K562 (cell line): ENCODE measurements around the gene RBP7. TPM values are rescaled to one million over a fixed set of nuclear protein-coding genes. Genes with fewer than 3 reads are reported as not detected.
A peak's percentile ranks its signal among the peaks of the same experiment; 100 is the strongest.

Experiments
- CTBP1 ChIP-seq: fragments of 450-650 bp; IDR thresholded peaks from 2 replicates; pipeline ENCODE4 v1.6.1; 2016; ENCODE audit warnings: borderline replicate concordance
- FOXK1 ChIP-seq: sonication (generic); formaldehyde crosslinking; IDR thresholded peaks from 2 replicates; pipeline ENCODE4 v1.8.0; 2022; ENCODE audit warnings: missing genetic modification reagents, mild to moderate bottlenecking, borderline replicate concordance
- HLTF ChIP-seq: fragments of 450-650 bp; IDR thresholded peaks from 2 replicates; pipeline ENCODE4 v1.6.1; 2016
- JUN ChIP-seq, 2 experiments: sonication (generic) in 1 of 2; formaldehyde crosslinking in 1 of 2; IDR thresholded peaks; 2 replicates each; pipeline versions ENCODE4 v1.6.1 to v1.8.0; 2012 to 2022; ENCODE audit warnings: borderline replicate concordance in 2 of 2, mild to moderate bottlenecking in 2 of 2, improper control_type of control experiment in 1 of 2, low read depth in 1 of 2, low read length in 1 of 2, missing genetic modification reagents in 1 of 2
- MXD1 ChIP-seq: fragments of 250-450 bp; sonication (Bioruptor Pico); IDR thresholded peaks from 2 replicates; pipeline ENCODE4 v1.8.0; 2021; ENCODE audit warnings: borderline replicate concordance, mild to moderate bottlenecking, moderate library complexity; ENCODE audit not compliant: poor library complexity, severe bottlenecking
- MYBL2 ChIP-seq, 2 experiments: fragments of 450-650 bp in 1 of 2; sonication (generic) in 1 of 2; formaldehyde crosslinking in 1 of 2; IDR thresholded peaks; 2 replicates each; pipeline versions ENCODE4 v1.6.1 to v1.8.1; 2017 to 2022; ENCODE audit warnings: borderline replicate concordance in 1 of 2, inconsistent platforms in 1 of 2, low read depth in 1 of 2, mild to moderate bottlenecking in 1 of 2, missing genetic modification reagents in 1 of 2, moderate library complexity in 1 of 2
- NR3C1 ChIP-seq: sonication (generic); formaldehyde crosslinking; IDR thresholded peaks from 2 replicates; pipeline ENCODE4 v1.8.1; 2022; ENCODE audit warnings: missing genetic modification reagents
- PURB ChIP-seq: sonication (generic); formaldehyde crosslinking; IDR thresholded peaks from 2 replicates; pipeline ENCODE4 v1.9.0; 2021; ENCODE audit warnings: low read depth, mild to moderate bottlenecking, missing genetic modification reagents
- ZBTB40 ChIP-seq, 2 experiments: fragments of 450-650 bp in 1 of 2; sonication (generic) in 1 of 2; formaldehyde crosslinking in 1 of 2; IDR thresholded peaks; 2 replicates each; pipeline versions ENCODE4 v1.7.1 to v1.9.0; 2016 to 2022; ENCODE audit warnings: inconsistent platforms in 1 of 2, mild to moderate bottlenecking in 1 of 2, missing genetic modification reagents in 1 of 2
- ZBTB43 ChIP-seq: sonication (generic); formaldehyde crosslinking; IDR thresholded peaks from 2 replicates; pipeline ENCODE4 v1.8.0; 2023; ENCODE audit warnings: mild to moderate bottlenecking, missing genetic modification reagents
- ZNF121 ChIP-seq: sonication (generic); formaldehyde crosslinking; conservative IDR thresholded peaks from 2 replicates; pipeline ENCODE4 v1.8.0; 2022; ENCODE audit warnings: missing genetic modification reagents
- ZNF124 ChIP-seq: sonication (generic); formaldehyde crosslinking; IDR thresholded peaks from 2 replicates; pipeline ENCODE4 v1.8.1; 2022; ENCODE audit warnings: missing genetic modification reagents
- ZNF24 ChIP-seq: fragments of 450-650 bp; IDR thresholded peaks from 2 replicates; pipeline ENCODE4 v1.6.1; 2016
- ZNF316 ChIP-seq: fragments of 450-650 bp; IDR thresholded peaks from 2 replicates; pipeline ENCODE4 v1.6.1; 2016
- ZNF764 ChIP-seq: fragments of 250-450 bp; sonication (Bioruptor Pico); IDR thresholded peaks from 2 replicates; pipeline ENCODE4 v1.4.0; 2020; ENCODE audit warnings: low read depth, mild to moderate bottlenecking, moderate library complexity
- ZSCAN32 ChIP-seq: fragments of 450-650 bp; formaldehyde crosslinking; IDR thresholded peaks from 2 replicates; pipeline ENCODE4 v1.4.0; 2020; ENCODE audit warnings: mild to moderate bottlenecking, moderate library complexity
- polyA plus RNA-seq, 8 experiments: library from polyadenylated mRNA; depleted of rRNA in 4 of 8; stranded (reverse) in 5 of 8; unstranded in 3 of 8; fragments of >200 nt; fragmentation: Nextera tagmentation in 2 of 8; fragmentation: Illumina TruSeq in 1 of 8; extraction: Ambion mirVana in 2 of 8; extraction: Trizol in 1 of 8; gene quantifications; 2 replicates each; pipeline versions ENCODE4 v1.2.1 to v1.2.3, GENCODE V29; 2011 to 2014; ENCODE audit warnings: inconsistent platforms in 1 of 8, missing spikeins in 1 of 8
- total RNA-seq, 7 experiments: library from RNA; depleted of rRNA in 6 of 7; stranded (reverse); fragments of >200 nt in 6 of 7; fragmentation: Illumina TruSeq in 2 of 7; extraction: Trizol in 2 of 7; gene quantifications; 2 replicates each; pipeline versions ENCODE4 v1.2.1 to v1.2.3, GENCODE V29; 2011 to 2021; ENCODE audit warnings: low replicate concordance in 1 of 7

Gene RBP7
- total and polyA plus RNA-seq, 9 of the 15 experiments (the other 6 are each of a cell fraction or from before 2014, with no cell fraction given): not detected

- TF ChIP-seq MXD1 (CRISPR knock-in tag) (no peak), ZNF316 (peak; percentile 36; the same call in 1 of the 2 replicates), MYBL2 (IDR thresholded peaks at IDR 0.05; ENCODE audit: low read depth) (no peak), MYBL2 (CRISPR knock-in tag; IDR thresholded peaks at IDR 0.05; ENCODE audit: borderline replicate concordance) (no peak), ZNF121 (CRISPR knock-in tag) (no peak), NR3C1 (CRISPR knock-in tag) (no peak), ZNF124 (CRISPR knock-in tag) (no peak), ZBTB43 (CRISPR knock-in tag) (0 out of 2 replicates have a peak, but pooled peaks have one; percentile 61), JUN (IDR thresholded peaks at IDR 0.05; ENCODE audit: borderline replicate concordance, low read depth, low read length) (no peak), JUN (CRISPR knock-in tag; IDR thresholded peaks at IDR 0.05; ENCODE audit: borderline replicate concordance) (peak; percentile 2; the same call in 1 of the 2 replicates), CTBP1 (peak; percentile 59; the same call in 1 of the 2 replicates), ZNF24 (no peak), HLTF (no peak), PURB (no peak), ZNF764 (CRISPR knock-in tag) (no peak), FOXK1 (CRISPR knock-in tag) (no peak), ZBTB40 (IDR thresholded peaks at IDR 0.05) (no peak), ZBTB40 (CRISPR knock-in tag; IDR thresholded peaks at IDR 0.05) (0 out of 2 replicates have a peak, but pooled peaks have one; percentile 23), ZSCAN32 (no peak)
Observed at GRCh38 chr1:10033359-10033845, 36.4 kb downstream of the RBP7 start (continued).
